BE2C (cell line): ENCODE data around the gene TNNT3.

ENCODE experiments used
- DNase-seq: peaks from one replicate; pipeline ENCODE4 v3.0.0-alpha.2; 2020
- H3K27me3 ChIP-seq: fragments of 250-450 bp; sonication (Bioruptor Pico); 2 replicates; pipeline ENCODE4 v1.5.1; 2020; ENCODE audit warnings: mild to moderate bottlenecking
- H3K36me3 ChIP-seq: fragments of 250-450 bp; sonication (Bioruptor Pico); 2 replicates; pipeline ENCODE4 v1.5.1; 2020; ENCODE audit warnings: mild to moderate bottlenecking
- H3K4me1 ChIP-seq: fragments of 250-450 bp; sonication (Bioruptor Pico); 2 replicates; pipeline ENCODE4 v1.5.1; 2020
- H3K4me3 ChIP-seq: 2 replicates; pipeline ENCODE4 v1.5.1; 2011; ENCODE audit warnings: low read depth, low read length
- H3K9me3 ChIP-seq: fragments of 250-450 bp; sonication (Bioruptor Pico); 2 replicates; pipeline ENCODE4 v1.5.1; 2020
- CTCF ChIP-seq: IDR thresholded peaks from 2 replicates; pipeline ENCODE4 v1.5.1; 2012; ENCODE audit warnings: mild to moderate bottlenecking, low read depth, low read length

The TNNT3 gene

GRCh38 chr11:1983601-1983961 lies 64.1 kb downstream of the TNNT3 start:
- H3K9me3 ChIP-seq: no peaks in the 10 kb centered on the region
- no peaks in the 10 kb centered on the region for H3K27me3 ChIP-seq
- H3K4me3 ChIP-seq: no peak overlapping the region
- H3K4me1 ChIP-seq: no peaks in the 10 kb centered on the region
- TF ChIP-seq CTCF: no peak
- H3K36me3 ChIP-seq: no peaks in the 10 kb centered on the region
- DNase-seq: no peak

GRCh38 chr11:1987024-1987423 lies 67.5 kb downstream of the TNNT3 start:
- no peak for TF ChIP-seq CTCF
- Histone ChIP-seq H3K4me1 (no peaks in the 10 kb centered on the region), H3K9me3 (no peaks in the 10 kb centered on the region)

GRCh38 chr11:1988174-1988573 lies 68.7 kb downstream of the TNNT3 start:
- Histone ChIP-seq H3K36me3 (no peaks in the 10 kb centered on the region), H3K9me3 (no peaks in the 10 kb centered on the region), H3K27me3 (no peaks in the 10 kb centered on the region), H3K4me3 (no peak overlapping the region), H3K4me1 (no peaks in the 10 kb centered on the region)
- TF ChIP-seq CTCF: no peak
- no peak for DNase-seq

More at GRCh38 chr11:1987024-1987423, 67.5 kb downstream of the TNNT3 start:
- no peak for DNase-seq
- Histone ChIP-seq H3K36me3 (no peaks in the 10 kb centered on the region), H3K4me3 (no peak overlapping the region), H3K27me3 (no peaks in the 10 kb centered on the region)
